ENCODE results near the gene DNASE2B.
A peak's percentile ranks its signal among the peaks of the same experiment; 100 is the strongest.
"Not testable (repeated sequence)": the region's sequence is repeated elsewhere in the genome, so short reads cannot be mapped to it uniquely, and the experiment has no call there.

The DNASE2B gene

DNA sequence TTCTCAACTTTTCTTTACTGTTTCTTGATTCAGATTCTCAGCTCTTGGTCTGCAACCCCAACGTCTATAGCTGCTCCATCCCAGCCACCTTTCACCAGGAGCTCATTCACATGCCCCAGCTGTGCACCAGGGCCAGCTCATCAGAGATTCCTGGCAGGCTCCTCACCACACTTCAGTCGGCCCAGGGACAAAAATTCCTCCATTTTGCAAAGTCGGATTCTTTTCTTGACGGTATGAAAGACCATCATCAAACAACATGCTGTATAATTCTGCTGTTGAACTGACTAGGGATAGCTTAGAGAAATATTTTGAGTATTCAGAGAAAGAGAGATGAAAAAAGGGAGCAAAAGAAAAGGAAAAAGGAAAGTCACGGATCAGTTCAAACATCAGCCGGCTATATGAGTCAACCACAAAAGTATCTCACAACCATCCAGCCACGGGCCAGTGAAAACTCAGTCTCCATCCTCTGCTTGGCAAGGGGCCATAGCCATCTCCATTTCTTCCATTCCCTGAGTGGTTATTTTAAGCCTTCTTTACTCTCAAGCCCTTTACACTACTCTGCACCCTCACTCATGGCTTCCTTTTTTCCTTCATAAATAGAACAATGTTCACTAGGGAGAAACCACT, 14.1 kb downstream of the DNASE2B start:
- peak; percentile 78 for DNase-seq (ENCODE audit: low read depth)

DNA sequence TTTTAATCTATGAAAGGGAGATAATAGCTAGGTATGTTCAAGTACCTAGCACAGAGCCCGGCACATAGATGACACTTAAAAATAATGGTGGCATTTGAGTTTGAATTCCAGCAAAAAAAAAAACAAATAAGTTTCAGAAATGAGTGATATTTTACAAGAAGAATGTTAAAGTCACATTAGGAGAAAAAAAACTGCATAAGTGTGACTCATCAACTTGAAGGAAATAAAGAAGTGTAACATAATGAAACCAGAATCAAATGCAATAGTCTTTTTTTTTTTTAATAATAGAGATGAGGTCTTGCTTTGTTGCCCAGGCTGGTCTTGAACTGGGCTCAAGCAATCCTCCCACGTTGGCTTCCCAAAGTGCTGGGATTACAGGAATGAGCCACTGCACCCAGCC, 17.1 kb downstream of the DNASE2B start:
- peak; percentile 47 for DNase-seq (ENCODE audit: low read depth)

DNA sequence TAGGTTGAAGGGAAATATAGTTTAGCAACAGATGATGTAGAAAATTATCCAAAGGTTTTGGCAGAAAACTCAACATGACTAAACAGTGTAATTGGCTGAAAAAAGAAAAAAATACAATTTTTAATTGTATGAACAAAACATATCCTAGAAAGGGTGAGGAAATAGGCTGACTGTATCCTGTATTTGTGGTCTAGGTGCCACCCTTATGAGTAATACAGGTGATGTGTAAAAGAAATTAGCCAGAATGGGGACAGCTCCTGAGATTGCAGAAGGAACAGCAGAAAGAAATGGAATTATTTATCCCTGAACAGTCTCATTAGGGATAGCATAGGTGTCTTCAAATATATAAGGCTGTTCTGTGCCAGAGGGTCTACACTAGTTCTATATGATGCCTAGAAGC, 24.6 kb downstream of the DNASE2B start:
- DNase-seq (ENCODE audit: low read depth): no peak

DNA sequence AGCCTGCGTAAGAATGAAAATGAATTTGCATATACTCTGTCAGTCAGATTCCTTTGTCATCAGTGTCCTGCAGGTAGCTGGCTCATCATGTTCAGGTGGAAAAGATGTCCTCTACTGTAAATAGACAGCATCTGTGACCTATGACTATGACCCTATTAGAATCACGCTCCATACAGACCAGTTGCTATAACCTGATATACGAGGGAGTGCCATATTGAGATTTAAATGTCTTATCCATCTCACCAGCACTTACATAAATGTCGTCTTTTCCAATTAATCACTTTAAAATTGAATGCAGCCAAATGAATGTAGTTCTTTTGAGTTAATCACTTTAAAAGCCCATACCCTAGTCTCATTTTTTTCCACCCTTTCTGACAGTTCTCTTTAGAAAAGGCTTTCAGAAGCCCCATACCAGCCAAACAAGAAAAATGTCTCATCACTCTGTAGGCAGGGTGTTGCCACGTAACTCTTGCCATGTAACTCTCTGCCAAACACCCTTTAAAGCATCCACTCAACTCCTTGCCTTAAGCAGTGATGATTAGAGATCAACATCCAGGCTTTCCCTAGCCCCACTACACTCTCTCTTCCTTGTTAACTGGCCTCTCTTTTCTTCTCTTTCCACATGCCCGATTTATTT, 26.3 kb downstream of the DNASE2B start:
- DNase-seq (ENCODE audit: low read depth): no peak

DNA sequence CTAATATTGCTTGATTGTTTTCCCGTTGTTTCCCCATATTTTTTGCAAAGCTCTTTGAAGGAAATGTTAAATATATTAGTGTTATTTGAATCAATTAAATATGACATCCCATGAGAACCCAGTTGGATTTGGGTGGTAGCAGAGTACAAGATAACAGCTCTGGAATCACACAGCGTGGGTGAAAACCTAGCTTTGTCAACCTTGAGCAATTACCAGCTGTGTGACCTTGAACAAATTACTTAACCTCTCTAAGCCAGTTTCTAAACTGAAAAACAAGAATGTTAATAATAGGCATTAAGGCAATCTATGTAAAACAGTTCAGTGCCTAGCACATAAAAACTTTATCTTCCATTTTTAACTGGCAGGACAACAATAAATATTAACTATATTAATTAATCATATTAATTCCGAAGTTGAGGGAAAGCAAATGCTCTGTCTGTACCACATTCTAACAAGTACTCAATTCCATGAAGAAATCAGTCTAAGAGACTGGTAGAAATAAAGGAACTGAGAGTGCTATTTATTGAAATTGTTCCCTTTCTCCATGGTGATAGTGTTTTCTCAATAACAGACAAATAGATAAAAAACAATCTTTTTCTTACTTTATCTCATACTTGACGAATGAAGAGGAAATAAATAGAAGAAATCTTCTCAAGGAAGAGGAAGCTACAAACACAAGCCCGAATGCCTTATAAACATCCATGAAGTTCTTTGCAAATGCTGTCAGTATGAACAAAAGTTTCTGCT, 27.0 kb downstream of the DNASE2B start:
- no peak for DNase-seq (ENCODE audit: low read depth)

DNA sequence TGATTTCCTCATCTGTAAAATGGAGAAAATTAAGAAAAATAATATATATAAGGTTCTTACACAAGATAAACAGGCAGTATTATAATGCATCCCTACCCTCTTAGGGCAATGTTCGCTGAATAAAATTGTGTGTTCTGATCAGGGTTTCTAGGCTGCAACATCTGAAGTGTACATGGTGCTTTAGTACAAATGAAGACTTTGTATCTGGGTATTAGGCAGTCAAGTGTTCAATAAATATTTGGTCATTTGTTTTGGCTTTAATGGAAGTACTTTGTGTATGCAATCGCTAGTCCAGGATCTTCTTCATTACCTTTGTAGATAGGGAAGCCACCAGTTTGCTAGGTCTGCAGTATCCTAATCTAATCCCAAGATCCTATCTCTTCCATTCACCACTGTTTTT, 28.1 kb downstream of the DNASE2B start:
- no peak for DNase-seq (ENCODE audit: low read depth)

DNA sequence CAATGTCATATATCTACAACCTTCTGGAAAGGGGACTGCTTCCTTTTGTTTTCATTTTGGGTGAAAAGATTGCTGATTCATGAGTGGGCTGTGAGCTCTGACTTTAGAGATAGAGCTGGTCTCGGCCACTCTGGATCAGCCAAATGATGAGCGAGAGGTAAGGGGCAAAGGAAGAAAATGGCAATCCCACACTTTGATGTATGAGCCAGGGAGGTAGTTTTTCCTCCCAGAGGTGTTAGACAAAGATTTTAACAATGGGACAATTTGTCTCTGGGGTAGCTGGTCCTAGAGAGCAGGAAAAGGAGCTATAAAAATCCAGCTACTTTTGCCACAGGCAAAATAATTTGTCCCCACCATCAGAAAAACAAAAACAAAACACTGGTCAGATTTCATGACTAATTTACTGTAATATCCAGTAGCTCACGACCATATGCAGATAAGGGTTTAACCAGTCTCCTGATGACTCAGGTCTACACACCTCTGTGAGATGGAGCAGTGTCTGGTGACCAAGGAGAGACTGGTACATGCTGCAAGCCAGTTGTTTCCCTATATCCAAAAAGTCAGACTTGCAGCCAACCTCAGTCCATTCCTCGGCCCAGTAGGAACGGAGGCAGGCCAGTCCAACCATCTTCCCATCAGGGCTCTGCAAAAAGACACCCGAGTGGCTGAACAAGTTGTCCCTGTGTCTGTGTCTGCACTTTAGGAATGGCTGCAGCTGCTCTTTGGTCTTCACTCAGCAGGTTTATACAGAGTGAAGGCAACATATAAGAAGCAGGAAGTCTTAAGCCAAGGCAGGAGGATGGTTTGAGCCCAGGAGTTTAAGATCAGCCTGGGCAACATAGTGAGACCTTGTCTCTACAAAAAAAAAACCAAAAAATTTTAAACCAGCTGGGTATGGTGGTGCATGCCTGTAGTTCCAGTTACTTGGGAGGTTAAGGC, 29.2 kb downstream of the DNASE2B start:
- peak; percentile 58 for DNase-seq (ENCODE audit: low read depth)

DNA sequence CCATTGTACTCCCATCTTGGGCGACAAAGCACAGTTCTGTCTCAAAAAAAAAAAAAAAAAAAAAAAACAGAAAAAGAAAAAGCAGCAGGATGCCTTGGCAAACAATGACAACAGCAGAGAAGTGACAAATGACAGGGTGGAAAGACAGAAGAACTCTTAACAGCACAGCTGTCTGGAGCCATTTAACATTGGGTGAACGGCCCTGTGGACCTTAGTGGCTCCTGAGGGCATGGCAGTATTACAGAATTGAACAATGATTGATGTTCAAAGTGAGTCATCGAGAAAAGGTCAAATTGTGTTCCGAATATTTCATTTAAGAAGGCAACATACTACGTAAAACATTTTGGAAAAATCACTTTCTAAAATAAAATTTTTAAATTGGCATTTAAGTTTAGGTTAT, 30.0 kb downstream of the DNASE2B start:
- no peak for DNase-seq (ENCODE audit: low read depth)

DNA sequence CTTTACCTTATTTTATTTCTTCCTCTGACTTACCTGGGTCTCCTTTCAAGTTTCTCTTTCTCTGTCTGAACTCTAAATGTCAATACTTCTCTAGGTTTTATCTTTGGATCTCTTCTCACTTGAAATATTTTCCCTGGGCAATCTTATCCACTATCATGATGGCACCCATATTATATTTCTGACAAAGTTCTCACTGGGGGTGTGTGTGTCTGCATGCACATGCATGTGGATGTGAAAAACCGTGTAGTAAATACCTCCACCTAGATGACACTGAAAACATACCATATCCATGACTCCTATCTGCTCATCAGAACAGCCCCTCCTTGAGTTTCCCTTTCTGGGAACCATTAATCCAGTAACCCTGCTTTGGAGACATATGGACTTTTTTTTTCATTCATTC, 30.9 kb downstream of the DNASE2B start:
- DNase-seq (ENCODE audit: low read depth): no peak

DNA sequence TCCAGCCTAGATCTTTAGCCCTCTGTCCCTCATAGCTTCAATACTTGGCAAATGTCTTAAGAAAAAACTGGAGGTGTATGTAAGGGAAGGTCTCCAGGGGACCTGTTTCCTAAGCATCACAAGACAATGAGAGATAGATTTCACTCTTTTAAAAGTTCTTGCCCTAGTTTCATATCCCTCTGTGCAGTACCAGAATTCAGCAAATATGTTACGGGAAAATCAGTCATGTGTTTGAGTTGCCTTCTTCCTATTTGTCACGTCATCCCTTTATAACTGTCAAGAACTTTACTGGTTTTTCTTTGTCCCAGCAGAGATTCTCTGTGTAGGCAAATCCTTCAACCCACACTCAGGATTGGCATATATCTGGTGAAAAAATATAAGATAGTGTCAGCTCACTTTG, 32.3 kb downstream of the DNASE2B start:
- DNase-seq (ENCODE audit: low read depth): no peak

DNA sequence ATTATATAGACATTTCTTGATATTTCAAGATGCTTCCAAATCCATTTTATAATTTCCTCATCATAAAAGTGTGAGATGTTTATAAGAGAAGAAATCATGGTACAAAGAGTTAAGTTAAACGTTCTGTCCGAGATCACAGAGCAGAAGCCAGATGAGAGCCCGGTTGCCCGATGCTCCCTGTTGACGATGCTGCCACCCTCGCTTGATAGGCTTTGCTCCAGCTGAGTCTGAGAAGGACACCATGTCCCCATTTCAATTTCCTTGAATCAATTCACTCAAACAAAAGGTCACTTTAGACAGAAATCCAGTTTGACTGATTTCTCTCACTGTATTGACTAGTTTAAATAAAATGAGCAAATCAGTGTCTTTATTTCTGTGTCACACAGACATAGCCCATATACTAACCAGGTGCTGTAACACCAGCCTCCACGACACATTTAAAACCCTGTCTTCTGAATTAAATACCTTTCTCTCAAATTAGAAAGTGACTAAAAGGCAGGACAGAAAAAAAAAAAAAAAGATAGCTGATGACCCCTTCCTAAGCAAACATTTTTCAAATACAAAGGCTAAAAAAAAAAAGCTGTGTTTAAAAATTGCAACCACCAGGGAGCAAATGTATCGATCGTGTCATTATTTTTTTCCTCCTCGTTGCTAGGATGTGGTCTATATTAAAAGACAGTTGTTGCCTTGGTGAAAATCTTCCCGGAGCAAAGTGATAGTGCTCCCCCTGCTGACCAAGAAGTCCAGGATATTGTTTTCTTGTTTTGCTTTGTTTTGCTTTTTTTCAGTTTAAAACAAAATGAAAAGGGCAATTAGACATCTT, 35.2 kb downstream of the DNASE2B start:
- peak; percentile 87 for DNase-seq (ENCODE audit: low read depth)

DNA sequence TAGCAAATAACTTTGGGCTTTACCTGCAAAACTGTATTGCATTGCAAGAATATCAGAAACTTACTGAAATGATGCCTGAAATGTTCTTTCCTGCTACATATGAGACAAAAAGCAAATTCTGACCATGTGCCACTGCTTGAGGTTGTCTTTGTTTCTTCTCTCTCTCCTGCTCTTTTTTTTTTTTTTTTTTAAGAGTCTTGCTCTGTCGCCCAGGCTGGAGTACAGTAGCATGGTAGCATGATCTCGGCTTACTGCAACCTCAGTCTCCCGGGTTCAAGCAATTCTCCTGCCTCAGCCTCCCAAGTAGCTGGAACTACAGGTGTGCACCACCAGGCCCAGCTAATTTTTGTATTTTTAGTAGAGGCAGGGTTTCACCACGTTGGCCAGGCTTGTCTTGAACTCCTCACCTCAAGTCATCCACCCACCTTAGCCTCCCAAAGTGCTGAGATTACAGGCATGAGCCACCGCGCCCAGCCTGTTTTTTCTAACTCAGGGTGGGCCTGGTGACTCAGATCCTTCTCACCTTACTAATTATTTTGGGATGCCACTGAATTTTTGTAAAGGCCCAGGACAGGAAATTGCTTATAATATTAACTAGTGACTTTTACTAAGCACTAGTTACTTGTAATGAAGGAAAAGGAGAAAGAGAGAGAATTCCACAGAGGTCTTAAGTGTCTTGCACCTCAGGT, 35.9 kb downstream of the DNASE2B start:
- no peak for DNase-seq (ENCODE audit: low read depth)

DNA sequence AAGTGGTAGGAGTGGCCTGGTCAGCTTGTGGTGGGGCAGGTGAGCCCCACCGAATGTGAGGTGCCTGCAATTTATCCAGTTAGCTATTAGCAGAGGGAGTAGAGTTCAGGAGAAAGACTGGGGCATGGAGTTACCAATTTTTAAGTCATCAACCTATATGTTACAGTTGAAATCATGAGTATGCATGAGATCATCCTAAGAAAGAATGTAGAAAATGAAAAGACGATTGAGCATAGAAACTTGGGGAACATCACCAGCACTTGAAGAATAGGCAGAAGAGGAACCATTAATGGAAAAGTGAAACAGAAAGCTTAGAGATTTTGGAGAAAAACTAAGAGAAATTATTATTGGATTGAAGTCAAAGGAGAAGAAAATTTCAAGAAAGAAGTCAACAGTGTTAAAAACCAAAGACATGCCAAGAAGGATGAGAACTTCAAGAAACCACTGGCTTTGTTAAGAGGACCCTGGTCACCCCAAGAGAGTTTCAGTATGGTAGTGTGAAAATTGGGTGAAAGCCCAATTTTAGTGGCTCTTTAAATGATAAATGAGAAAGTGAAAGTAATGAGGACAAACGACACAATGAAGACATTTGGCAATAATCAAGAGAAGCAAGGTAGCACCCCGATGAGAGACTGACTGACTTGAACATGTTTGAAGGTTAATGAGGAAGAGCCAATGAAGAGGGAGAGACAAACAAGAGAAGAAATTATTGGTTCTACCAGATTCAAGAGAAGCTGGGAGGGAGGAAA, 36.7 kb downstream of the DNASE2B start:
- peak; percentile 47 for DNase-seq (ENCODE audit: low read depth)

DNA sequence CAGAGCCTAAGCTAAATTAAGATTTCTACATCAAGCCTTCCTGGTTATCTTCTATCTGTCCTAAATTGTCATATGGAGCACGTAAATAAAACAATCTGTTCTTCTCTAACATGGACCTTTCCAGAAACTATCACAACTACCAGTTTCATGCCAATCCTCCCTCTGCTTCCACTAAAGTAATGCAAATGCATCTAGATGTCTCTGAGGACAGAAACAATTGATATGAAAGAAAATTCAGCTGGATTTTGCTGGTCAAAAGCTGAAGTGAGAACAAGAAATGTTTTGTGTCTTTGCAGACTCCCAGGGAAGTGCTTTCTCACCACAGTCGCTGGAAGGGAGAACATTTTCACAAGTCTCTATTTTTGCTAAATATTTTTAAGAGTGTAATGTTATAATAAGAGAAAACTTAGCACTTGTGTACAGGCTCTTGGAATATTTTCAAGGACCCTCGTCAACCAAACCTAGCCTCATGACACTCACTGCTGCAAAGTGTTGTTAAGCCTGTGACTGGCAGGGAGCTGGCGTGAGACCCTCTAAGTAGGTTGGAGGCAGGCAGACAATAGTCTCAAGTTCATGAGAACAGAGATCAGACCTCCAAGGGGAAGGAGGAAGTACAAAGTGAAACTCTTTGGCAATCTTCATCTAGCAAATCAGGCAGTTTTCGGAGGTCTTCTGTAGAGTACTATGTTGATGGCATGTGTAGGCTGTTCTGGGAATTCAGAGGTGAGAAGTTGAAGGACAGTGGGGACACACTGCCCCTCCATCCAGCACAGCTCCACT, 38.8 kb downstream of the DNASE2B start:
- no peak for DNase-seq (ENCODE audit: low read depth)

DNA sequence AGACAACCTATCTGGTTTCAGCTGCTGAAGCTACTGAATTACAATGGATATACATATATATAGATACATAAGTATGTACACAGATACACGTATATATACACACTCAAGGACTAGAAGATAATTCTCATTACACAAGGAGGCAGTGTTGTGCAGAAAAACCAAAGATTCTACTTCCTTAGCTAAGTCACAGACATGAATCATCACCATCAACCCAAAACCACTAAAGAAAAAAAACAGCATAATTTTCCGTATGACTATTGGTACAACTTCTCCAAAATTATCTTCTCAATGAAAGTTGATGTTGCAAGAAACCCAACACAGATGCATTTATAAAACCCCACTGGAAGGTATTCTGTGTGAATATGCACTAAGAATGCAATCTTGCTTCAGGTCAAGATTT, 44.0 kb downstream of the DNASE2B start:
- peak; percentile 92 for DNase-seq (ENCODE audit: low read depth)

DNA sequence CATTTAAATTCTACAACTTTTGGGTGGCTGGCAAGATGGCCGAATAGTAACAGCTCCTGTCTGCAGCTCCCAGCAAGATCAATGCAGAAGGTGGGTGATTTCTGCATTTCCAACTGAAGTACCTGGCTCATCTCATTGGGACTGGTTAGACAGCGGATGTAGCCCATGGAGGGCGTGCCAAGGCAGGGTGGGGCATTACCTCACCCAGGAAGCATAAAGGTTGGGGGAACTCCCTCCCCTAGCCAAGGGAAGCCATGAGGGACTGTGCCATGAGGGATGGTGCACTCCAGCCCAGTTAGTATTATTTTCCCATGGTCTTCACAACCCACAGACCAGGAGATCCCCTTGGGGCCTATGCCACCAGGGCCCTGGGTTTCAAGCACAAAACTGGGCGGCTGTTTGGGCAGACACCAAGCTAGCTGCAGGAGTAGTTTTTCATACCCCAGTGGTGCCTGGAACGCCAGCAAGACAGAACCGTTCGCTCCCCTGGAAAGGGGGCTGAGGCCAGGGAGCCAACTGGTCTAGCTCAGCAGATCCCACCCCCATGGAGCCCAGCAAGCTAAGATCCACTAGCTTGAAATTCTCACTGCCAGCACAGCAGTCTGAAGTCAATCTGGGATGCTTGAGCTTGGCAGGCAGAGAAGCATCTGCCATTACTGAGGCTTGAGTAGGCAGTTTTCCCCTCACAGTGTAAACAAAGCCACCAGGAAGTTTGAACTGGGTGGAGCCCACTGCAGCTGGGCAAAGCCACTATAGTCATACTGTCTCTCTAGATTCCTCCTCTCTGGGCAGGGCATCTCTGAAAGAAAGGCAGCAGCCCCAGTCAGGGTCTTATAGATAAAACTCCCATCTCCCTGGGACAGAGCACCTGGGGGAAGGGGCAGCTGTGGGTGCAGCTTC, 44.7 kb downstream of the DNASE2B start:
- DNase-seq (ENCODE audit: low read depth): peak; percentile 4

DNA sequence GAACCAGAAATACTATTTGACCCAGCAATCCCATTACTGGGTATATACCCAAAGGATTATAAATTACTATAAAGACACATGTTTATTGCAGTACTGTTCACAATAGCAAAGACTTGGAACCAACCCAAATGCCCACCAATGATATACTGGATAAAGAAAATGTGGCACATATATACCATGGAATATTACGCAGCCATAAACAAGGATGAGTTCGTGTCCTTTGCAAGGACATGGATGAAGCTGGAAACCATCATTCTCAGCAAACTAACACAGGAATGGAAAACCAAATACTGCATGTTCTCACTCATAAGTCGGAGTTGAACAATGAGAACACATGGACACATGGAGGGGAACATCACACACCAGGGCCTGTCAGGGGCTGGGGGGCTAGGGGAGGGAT, 50.4 kb downstream of the DNASE2B start:
- not testable (repeated sequence) for DNase-seq (ENCODE audit: low read depth)

DNA sequence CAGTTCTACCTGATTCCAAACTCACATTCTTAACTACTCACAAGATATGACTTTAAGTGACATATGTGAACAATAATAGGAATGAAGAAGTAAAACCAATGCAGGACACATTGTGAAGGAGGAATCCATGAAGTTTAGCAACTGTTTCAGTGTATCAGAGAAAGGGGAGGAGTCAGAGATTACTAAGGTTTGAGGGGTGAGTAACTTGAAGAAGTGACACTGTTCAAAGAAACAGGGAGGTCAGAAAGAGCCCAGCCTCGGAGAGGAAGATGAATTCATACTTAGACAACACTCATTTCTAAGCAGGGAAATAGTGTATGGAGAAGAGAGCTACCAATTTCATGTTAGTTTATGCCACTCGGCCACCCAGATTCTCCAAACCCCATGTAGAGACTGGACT, 52.6 kb downstream of the DNASE2B start:
- peak; percentile 53 for DNase-seq (ENCODE audit: low read depth)
